ENCODE measurements around the gene NR0B2. TPM values are rescaled to one million over a fixed set of nuclear protein-coding genes. Genes with fewer than 3 reads are reported as not detected.

The NR0B2 gene
- total and polyA plus RNA-seq, 10 of the 15 experiments (the other 5 are each of a cell fraction or from before 2014, with no cell fraction given) = not detected

GRCh38 chr1:26932531-26932930 is 18.8 kb upstream of the NR0B2 start:
- BruUV-seq (replicated peaks) = no TSS peak
- SMC1A ChIA-PET (ENCODE audit: uncharacterized antibody, unreplicated experiment) = no interaction called here
- RAD21 ChIA-PET (ENCODE audit: unreplicated experiment) = no interaction called here
- Histone ChIP-seq H3K4me3 (no peak overlapping the region), H3K79me2 (ENCODE audit: control insufficient read depth, insufficient read depth, low read length) (peaks cover 2% of the 10 kb centered on the region), H3K36me3 (ENCODE audit: control insufficient read depth in 2 of 2, insufficient read depth in 2 of 2, low read length in 1 of 2) (peaks cover 8 to 12% of the 10 kb centered on the region in 2 experiments; a peak in 3 of 4 replicates), H4K20me1 (ENCODE audit: control insufficient read depth, insufficient read depth) (no peaks in the 10 kb centered on the region), H3K9me3 (replicated peaks; ENCODE audit: control insufficient read depth, insufficient read depth, low read length) (no peaks in the 10 kb centered on the region), H3K27me3 (replicated peaks in 1 of 2; ENCODE audit: control insufficient read depth in 2 of 2, insufficient read depth in 2 of 2, low read length in 1 of 2) (no peaks in the 10 kb centered on the region), H3K27ac (ENCODE audit: control insufficient read depth, insufficient read depth) (no peak overlapping the region), H3K4me2 (ENCODE audit: control insufficient read depth, insufficient read depth) (no peak overlapping the region), H2AFZ (ENCODE audit: control insufficient read depth, low read depth, low read length) (no peak overlapping the region), H3K9ac (ENCODE audit: control insufficient read depth, insufficient read depth, low read length) (no peak overlapping the region), H3K4me1 (ENCODE audit: control insufficient read depth, insufficient read depth, low read length) (peaks cover 4% of the 10 kb centered on the region; the same call in 1 of the 2 replicates)
- DNase-seq (ENCODE audit: low read depth, low spot score) (peak; percentile 37), ATAC-seq (peak; percentile 98), FAIRE-seq (peak; percentile 84)
- in situ Hi-C loops (cut with MboI) (no loop called here), intact Hi-C loops (cut with micrococcal nuclease; ENCODE audit: unreplicated experiment) (no loop called here)
- CTCF ChIA-PET = no interaction called here
- WGBS (ENCODE audit: insufficient coverage, insufficient replicate concordance, low lambda C conversion rate, missing lambda C conversion rate) = 34% methylated on average over 3 of the region's 3 CpGs
- POLR2A ChIA-PET = interaction anchor here (0.7 kb wide), 1 partner anchor 11 kb away, joined by 3 read pairs; no protein-coding TSS in a partner anchor
- TF ChIP-seq, protein P1, sequence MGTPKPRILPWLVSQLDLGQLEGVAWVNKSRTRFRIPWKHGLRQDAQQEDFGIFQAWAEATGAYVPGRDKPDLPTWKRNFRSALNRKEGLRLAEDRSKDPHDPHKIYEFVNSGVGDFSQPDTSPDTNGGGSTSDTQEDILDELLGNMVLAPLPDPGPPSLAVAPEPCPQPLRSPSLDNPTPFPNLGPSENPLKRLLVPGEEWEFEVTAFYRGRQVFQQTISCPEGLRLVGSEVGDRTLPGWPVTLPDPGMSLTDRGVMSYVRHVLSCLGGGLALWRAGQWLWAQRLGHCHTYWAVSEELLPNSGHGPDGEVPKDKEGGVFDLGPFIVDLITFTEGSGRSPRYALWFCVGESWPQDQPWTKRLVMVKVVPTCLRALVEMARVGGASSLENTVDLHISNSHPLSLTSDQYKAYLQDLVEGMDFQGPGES (IDR thresholded peaks at IDR 0.05) = no peak
- TF ChIP-seq JUND (IDR thresholded peaks at IDR 0.05; ENCODE audit: low read depth, low read length) (no peak), REST (IDR thresholded peaks at IDR 0.05; ENCODE audit: low read depth, low read length) (no peak), FOXK2 (IDR thresholded peaks at IDR 0.05) (no peak), MEF2A (IDR thresholded peaks at IDR 0.05; ENCODE audit: insufficient read depth, low read depth, low read length) (no peak), RAD51 (IDR thresholded peaks at IDR 0.05) (no peak), POLR2A (IDR thresholded peaks at IDR 0.05; ENCODE audit: low read depth, low read length) (no peak), NFYB (IDR thresholded peaks at IDR 0.05; ENCODE audit: insufficient read depth, low read depth, low read length) (no peak), CHD4 (IDR thresholded peaks at IDR 0.05) (no peak), GABPA (IDR thresholded peaks at IDR 0.05; ENCODE audit: low read depth) (no peak), PAX5 (IDR thresholded peaks at IDR 0.05; ENCODE audit: borderline replicate concordance, low read depth, low read length) (no peak), SIN3A (IDR thresholded peaks at IDR 0.05; ENCODE audit: low read depth, low read length) (no peak), NR2C2 (IDR thresholded peaks at IDR 0.05; ENCODE audit: borderline replicate concordance, control insufficient read depth, insufficient read length, low read depth) (no peak), ZBED1 (IDR thresholded peaks at IDR 0.05; ENCODE audit: borderline replicate concordance) (no peak), SPI1 (IDR thresholded peaks at IDR 0.05; ENCODE audit: borderline replicate concordance, insufficient read depth, low read depth, low read length) (peak; percentile 94), PML (IDR thresholded peaks at IDR 0.05; ENCODE audit: low read length) (no peak), IRF4 (IDR thresholded peaks at IDR 0.05; ENCODE audit: low read depth, low read length) (peak; percentile 74; the same call in 1 of the 2 replicates), SMARCA5 (IDR thresholded peaks at IDR 0.05) (0 out of 2 replicates have a peak, but pooled peaks have one; percentile 26)
- TF ChIP-seq, protein P2, sequence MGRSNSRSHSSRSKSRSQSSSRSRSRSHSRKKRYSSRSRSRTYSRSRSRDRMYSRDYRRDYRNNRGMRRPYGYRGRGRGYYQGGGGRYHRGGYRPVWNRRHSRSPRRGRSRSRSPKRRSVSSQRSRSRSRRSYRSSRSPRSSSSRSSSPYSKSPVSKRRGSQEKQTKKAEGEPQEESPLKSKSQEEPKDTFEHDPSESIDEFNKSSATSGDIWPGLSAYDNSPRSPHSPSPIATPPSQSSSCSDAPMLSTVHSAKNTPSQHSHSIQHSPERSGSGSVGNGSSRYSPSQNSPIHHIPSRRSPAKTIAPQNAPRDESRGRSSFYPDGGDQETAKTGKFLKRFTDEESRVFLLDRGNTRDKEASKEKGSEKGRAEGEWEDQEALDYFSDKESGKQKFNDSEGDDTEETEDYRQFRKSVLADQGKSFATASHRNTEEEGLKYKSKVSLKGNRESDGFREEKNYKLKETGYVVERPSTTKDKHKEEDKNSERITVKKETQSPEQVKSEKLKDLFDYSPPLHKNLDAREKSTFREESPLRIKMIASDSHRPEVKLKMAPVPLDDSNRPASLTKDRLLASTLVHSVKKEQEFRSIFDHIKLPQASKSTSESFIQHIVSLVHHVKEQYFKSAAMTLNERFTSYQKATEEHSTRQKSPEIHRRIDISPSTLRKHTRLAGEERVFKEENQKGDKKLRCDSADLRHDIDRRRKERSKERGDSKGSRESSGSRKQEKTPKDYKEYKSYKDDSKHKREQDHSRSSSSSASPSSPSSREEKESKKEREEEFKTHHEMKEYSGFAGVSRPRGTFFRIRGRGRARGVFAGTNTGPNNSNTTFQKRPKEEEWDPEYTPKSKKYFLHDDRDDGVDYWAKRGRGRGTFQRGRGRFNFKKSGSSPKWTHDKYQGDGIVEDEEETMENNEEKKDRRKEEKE (IDR thresholded peaks at IDR 0.05) = no peak
